Fibroblast of upper back skin (primary cell): ENCODE results near the gene SPAG17.

Experiments used
- DNase-seq: peaks from one replicate; pipeline ENCODE4 v3.0.0-alpha.2; 2013

SPAG17 gene

GRCh38 chr1:118047650-118048224 lies 137.3 kb downstream of the SPAG17 start:
- no peak for DNase-seq

- no peak for DNase-seq
Measured at GRCh38 chr1:118047006-118047649, 137.9 kb downstream of the SPAG17 start.

DNA sequence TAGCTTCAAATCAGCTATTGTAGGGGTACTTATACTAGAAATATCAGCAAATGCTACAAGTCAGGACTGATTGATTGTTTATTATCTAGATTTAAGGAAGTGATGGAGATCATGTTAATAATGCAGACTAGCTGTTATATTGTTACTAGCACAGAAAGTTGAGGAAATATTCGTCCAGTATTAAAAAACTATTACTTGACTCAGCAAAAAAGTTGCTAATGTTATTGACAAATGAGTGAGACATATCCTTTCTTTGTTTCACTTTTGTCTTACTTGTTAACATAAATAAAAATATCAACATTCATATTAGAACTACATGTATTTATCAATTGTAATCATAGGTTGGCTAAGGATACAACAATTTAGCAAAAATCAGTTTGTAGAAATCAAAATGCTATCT lies 141.4 kb downstream of the SPAG17 start:
- DNase-seq: no peak

DNA sequence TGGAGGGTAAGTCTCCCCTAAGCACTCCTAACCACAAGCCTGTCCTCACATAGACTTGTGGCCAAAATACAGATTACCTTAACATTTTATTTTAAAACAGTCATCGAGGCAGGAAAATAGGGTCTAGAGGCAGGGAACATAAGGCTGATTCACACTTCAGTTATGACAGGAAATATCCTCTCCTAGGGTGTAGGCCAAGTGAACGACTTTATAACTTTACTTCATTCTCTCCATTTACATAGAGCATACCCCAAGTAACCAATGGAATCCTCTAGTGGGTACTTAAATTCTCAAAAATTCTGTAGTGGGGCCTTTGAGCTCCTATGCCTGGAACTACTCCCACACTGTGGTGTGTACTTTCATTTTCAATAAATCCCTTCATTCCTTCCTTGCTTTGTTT lies 142.5 kb downstream of the SPAG17 start:
- DNase-seq: peak; percentile 86

- no peak for DNase-seq
Measured at GRCh38 chr1:118039170-118039569, 145.9 kb downstream of the SPAG17 start.

GRCh38 chr1:118032883-118033282 lies 152.1 kb downstream of the SPAG17 start:
- no peak for DNase-seq

- no peak for DNase-seq
Measured at GRCh38 chr1:118028267-118028666, 156.8 kb downstream of the SPAG17 start.

DNA sequence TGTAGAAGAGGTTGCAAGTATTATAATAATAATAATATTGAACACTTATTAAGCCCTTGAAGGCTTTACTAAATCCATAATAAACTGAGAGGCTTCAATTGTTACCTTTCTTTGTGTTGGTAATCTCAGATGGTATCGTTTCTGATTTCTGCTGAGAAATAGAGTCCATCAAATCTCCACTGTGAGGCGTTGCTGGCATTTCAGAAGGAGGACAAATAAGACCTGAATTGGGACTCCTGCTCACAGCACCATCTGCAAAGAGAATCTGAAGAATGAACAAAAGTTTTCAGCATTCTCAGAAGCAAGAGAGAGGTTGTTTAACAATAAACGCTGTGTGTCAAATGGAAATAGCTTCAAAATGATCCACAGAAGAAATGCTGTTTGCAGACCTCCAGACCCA lies 161.8 kb downstream of the SPAG17 start:
- DNase-seq: peak; percentile 19

DNA sequence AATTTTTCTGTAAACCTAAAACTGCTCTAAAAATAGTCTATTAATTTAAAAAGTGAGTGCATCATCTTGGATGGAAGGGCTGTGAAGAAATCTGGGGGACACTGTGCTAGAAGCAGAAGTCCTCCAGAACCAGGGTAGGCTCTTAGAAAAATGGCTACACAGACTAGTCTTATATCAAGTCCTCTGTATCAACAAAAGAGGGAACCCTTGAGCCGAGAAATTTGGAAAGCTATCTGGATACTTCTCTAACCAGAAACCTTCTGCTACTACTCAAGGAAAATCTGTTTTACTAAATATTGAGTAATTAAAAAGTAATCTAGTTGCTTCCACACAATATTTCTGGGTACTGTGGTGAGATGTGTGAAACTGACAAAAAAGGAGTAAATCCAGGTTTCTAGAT lies 163.4 kb downstream of the SPAG17 start:
- peak; percentile 20 for DNase-seq

DNA sequence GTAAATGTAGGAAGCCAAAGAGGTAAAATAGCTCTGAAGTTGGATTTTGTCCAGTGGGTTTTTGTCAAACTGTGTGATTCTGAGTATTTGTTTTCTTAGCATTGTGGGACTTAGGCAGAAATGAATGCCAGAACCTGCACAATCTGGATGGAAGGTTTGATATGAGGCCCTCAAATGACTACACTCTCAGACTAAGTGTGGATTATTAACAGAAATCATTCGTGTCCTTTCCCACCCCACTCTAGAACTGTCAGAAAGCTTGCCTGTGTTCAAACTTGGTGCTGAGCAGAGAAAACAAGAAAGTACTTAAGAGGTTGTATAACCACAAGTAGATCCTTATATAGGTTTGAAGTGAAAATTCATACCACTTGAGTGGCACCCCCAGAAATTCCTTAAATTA lies 167.0 kb downstream of the SPAG17 start:
- no peak for DNase-seq

GRCh38 chr1:118013938-118014337 lies 171.1 kb downstream of the SPAG17 start:
- no peak for DNase-seq

DNA sequence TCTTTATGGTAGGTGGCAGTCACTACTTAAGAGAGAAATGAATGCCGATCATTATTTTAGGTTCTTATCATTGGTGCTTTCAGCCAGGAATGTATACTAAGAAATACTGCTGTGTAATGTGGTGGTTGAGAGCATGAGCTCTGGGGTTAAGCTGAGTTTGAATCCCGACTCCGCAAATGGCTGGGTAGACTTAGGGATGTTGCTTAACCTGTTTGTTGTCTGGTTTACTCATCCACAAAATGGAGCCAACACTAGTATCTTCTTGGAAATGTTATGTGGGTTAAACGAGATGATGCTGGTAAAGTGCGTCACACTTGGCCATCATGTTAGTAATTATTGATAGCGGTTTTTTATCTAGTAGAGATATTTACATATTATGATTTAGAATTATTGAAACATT lies 171.7 kb downstream of the SPAG17 start:
- no peak for DNase-seq

- peak; percentile 8 for DNase-seq
Measured at GRCh38 chr1:118012515-118013124, 172.4 kb downstream of the SPAG17 start.

GRCh38 chr1:118008011-118008410 lies 177.0 kb downstream of the SPAG17 start:
- DNase-seq: no peak

DNA sequence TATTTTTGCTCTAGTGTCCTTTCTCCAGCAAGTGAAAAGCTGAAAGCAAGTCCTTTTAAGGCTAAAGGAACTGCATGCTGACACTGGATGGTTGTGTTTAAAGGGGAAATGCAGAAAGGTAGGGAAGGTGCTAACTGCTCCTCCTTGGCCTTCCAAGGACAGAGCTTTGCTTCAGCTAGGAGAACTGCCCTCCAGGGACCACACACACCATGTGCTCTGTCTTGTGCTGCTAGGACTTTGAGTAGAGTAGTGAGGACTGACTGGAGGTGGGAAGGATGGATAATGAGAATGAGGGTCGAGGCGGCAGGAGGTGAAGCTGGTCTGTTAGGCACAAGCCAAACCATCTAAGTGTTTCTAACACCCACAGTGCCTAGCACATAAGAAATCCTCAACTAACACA lies 177.6 kb downstream of the SPAG17 start:
- DNase-seq: no peak

DNA sequence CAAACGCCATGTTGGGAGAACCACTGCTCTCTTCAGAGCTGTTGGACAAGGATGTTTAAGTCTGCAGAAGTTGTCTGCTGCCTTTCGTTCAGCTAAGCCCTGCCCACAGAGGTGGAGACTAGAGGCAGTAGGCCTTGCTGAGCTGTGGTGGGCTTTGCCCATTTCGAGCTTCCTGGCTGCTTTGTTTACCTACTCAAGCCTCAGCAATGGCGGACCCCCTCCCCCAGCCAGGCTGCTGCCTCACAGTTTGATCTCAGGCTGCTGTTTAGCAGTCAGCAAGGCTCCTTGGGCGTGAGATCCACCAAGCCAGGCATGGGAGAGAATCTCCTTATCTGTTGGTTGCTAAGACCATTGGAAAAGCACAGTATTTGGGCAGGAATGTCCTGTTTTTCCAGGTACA lies 180.7 kb downstream of the SPAG17 start:
- no peak for DNase-seq

DNA sequence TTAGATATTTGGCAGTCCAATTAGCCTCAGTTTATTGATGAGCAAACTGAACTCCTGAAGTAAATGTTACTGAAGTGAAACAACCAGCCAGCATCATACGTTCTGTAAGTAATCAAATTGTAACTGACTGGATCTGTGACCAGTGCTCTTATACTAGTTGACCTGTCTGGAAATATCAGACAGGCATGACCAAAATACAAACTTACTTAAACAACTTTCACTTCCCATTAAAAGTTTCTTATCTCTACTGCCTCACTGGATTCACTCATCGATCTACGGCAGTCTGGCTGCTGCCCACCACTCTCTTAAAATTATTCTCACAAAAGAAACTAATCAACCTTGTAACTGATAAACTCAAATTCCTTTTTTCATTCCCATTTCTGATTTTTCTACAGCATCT lies 199.1 kb downstream of the SPAG17 start:
- DNase-seq: no peak

- no peak for DNase-seq
Measured at GRCh38 chr1:117985239-117985638, 199.8 kb downstream of the SPAG17 start.

DNA sequence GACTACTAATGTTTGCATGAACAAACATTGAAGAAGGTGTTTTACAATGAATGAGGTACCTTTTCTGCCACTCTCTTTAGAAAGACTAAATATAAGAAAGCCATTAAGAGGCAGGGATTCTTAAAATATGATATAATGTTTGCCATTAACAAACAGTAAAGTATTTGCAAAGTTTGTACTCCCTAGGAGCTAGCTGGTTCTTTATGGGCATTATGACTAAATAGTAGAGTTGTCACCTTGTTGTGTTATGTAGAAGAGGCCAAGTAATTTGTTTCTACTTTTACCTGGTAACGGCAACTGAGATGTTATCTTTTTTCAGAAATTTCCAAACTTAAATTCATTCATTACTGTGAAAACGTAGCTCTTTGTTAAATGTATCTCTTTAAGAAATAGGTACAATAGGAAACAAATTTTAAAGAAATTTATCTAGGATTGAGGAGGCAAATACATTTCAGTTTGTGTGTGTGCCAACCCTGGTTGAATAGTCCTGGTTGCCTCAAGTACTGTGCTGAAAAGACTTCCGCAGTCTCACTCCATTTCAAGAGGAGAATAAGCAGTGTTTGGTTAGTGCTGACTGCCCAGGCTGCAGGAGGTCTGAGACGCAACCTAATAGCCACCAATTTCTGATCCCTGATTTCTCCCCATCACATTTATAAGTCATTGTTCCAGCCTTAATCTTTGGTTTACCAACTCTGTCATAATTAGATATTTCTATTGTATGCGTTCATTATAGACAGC lies 203.4 kb downstream of the SPAG17 start:
- DNase-seq: no peak

DNA sequence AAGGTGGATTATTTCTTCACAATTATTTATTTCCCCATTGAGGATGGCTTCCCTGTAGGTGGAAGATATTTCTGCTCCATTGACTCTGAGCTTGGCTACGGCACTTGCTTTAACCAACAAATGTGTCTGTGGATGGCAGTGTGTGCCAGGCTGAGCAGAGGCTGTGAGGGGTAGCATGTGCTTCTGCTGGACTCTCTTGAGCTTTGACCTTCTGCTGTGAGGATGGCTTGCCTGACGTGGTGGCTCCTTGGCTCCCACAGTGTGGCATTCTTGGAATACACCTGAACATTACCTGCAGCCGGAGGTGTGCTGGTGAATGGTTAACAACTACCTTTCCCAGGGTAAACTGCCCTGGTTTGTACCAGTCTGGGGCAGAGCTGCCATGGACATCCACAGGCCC lies 208.6 kb downstream of the SPAG17 start:
- DNase-seq: no peak

- no peak for DNase-seq
Measured at GRCh38 chr1:117971777-117972176, 213.3 kb downstream of the SPAG17 start.

DNA sequence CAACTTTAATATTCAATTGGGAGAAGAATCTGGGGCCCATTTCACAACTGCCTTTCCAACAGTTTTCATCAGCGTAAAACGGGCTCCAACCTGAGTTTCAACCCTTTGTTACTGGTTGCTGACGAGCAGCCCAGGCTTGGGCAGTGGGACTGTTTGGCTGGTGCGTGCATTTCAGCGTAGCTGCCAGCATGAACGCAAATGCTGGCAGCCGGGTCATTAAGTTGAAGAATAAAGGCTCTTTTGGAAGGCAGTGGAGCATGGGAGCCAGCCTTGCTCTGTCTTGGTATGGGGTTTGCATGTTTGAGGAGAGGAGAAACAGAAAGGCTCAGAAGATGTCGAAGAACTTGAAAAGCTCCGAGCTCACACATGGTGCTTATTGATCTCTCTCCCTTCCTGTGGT lies 214.8 kb downstream of the SPAG17 start:
- DNase-seq: no peak

DNA sequence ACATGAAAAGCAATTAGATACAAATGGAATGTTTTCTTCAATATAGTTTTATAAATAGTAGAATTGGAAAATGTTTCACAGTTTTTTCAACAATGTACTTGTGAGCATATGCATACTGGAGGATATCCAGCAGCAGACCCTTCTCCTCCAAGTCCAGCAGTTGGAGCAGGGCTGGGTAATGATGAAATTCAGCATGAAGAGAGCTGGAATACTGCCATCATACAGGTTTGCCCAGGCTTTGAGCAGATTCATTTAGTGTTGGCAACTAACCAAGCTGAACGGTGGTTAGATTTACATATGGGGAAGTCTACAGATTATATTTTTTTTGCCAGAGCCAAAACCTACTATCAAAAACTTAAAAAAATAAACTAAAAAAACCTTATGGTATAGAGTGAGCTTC lies 217.1 kb downstream of the SPAG17 start:
- DNase-seq: peak; percentile 65

- DNase-seq: peak; percentile 64
Measured at GRCh38 chr1:117967477-117967876, 217.6 kb downstream of the SPAG17 start.
